SHP77 treated with DMSO at 0.1 percent for 48 hours (cell line): ENCODE data around the gene COBL.

ENCODE experiments used
- DNase-seq: peaks from one replicate; lab custom pipeline; 2025; lab: John Stamatoyannopoulos, UW

COBL gene

DNA sequence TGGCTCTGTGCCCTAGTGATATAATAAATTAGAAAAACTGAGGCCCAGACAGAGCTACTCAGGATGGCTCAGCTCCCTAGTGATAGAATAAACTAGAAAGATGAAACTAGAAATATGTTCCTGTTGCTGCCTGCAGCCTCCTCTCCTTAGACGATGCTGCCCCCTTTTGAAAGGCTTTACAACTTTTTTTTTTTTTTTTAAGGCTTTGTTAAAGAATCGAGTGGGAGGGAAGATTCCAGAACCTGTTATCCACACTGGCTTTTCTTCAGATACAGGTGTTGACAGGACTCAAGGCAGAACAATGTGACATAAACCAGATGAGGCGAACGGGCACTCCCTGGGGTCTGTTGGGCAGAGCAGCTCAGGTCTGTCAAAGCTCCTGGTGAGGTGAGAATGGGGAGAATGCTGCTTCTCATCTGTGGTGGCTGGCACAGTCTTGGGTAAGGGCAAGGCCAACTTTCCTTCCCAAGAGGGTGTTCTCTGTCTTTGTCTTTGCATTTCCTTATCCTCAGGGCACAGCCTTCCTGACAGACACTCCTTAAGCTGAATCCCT, 175.1 kb downstream of the COBL start:
- no peak for DNase-seq

DNA sequence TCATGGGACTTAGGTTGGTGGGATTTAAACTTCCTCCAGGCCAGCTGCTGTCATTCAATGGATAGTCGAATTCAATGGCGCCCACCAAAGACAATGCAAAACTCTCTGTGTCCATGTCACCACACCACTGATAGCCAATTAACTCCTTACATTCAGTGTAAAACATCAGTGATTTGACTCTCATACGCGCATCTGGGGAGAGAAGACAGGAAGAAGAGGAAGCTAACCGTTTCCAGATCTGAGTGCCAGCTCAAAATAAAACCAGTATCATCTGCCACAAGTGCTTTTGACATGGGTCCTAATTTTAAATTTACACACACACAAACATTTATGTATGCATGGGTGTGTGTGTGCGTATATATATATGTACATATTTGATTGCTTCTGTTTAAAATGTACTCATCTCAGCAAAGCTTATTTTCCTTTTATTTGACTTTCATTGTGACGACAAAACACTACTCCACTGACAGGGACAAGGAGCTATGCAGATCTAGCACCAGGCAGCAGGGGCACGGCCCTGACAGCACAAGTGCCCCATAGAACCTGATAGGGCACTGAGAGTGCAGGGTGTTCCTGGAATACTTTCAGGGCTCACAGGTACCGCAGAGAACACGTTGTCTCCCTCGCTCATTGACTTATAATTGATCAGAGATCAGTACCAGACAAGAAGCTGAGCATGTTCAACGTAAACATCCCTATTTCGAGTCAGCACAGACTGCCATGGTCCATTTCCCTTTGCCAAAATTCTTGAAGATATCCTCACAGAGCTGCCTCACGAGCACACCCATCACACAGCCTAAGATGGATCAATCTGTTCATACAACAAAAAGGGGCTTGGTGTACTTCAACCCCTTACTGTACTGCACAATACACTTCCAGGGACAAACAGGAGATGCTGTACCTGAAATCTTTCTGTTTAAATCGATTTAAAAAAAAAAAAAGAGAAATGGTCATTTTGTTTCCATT, 176.1 kb downstream of the COBL start:
- DNase-seq = no peak

DNA sequence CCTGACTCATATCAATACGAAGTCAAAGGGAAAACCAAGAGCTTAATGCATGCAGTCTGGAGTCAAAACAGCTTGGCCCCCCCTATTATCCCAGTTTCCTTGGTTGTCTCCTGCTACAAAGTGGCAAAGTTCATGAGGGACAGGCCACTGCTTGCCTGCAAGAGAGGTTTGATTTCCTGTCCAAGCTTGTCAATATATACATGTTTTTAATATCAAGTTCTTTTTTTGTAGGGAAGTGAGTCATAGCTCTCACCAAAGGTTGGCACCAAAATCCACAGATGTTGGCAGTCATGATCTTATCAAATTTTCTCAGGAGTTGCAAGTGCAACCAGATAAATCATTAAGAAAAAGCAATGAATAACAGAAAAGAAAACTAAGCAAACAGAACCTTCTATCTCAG, 176.8 kb downstream of the COBL start:
- no peak for DNase-seq

DNA sequence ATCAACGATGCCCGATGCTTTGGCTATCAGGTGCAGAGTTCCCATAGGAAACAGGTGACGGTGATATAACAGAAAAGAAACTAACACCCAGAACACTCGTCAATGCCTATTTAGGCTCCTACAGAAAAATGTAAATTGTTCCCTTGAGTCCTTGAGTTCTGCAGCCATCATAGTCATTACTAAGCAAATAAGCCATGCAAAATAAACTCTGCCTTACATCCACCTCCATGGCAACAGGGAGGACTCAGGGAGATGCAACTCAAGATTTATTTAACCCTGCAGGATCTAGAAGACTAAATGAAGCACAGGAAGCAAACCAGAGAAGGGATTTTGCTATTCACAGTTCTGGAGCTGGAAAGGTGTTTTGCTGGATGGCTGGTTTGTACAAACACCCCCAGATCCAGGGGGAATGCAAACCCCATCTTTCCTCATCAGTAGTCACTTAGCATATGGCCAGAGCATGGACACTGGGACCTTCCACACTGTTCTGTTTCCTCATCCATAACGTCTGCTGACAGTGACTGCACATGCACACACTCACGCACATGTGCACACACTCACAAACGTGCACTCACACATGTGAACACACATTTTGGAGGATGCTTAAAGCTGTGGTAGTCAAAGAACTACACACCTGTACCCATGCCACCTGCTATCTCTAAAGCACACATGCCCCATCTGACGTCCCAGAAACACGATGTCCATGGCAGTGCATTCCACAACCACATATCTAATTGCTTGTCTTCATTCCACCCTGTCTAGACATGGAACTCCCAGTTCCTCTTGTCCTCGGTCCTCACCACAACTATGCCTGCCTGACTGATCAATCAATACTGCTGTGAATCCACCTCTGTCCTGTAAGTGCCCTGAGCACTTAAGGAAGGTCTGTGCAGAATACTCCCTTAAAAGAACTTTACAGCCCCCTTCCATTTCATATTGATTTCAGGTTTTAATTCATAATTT, 178.2 kb downstream of the COBL start:
- no peak for DNase-seq

DNA sequence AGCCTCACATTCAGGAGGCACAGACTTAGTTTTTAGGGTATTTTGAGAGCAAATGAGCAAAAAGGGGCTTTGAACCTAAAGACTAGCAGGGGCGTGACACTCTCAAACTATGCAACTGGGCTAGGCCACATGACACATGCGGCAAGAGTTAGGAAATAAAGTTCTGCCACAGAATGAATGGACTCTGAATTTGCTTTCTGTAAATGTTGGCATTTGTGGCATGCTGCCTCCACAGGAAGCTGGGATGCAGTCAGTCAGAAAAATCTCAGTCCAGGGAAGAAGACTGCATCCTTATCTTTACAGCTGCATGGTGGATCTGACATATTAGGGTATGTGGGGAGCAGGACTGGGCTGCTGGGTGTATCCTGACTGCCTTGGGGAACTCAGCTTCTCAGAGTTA, 181.0 kb downstream of the COBL start:
- no peak for DNase-seq

DNA sequence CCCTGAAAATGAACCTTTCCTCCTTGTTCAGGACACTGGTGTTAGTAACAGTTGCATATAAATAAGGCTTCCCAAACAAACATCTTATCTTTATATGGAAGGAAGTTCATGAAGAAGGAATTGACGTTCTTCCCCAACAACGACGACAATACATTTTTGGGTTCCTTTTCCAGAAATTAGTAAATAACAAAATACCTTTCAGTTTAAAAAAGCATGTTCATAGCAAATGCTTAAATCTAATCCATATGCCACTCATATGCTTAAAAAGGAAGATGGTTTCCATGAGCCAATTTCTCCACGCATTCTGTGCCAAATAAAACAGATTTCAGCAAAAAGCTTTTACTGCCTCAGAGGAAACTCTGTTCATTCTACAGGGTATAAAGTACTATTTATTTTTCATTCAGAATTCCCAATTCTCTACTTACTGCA, 182.6 kb downstream of the COBL start:
- no peak for DNase-seq

DNA sequence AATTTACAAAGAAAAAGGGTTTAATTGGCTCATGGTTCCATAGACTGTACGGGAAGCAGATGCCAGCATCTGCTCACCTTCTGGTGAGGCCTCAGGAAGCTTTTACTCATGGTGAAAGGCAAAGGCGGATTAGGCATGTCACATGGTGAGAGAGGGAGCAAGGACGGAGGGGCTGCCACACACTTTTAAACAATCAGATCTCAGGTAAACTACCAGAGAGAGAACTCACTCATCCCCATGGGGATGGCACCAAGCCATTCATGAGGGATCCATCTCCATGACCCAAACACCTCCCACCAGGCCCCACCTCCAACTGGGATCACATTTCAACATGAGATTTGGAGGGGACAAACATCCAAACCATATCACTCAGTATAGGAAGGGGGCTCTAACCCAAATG, 183.9 kb downstream of the COBL start:
- no peak for DNase-seq

DNA sequence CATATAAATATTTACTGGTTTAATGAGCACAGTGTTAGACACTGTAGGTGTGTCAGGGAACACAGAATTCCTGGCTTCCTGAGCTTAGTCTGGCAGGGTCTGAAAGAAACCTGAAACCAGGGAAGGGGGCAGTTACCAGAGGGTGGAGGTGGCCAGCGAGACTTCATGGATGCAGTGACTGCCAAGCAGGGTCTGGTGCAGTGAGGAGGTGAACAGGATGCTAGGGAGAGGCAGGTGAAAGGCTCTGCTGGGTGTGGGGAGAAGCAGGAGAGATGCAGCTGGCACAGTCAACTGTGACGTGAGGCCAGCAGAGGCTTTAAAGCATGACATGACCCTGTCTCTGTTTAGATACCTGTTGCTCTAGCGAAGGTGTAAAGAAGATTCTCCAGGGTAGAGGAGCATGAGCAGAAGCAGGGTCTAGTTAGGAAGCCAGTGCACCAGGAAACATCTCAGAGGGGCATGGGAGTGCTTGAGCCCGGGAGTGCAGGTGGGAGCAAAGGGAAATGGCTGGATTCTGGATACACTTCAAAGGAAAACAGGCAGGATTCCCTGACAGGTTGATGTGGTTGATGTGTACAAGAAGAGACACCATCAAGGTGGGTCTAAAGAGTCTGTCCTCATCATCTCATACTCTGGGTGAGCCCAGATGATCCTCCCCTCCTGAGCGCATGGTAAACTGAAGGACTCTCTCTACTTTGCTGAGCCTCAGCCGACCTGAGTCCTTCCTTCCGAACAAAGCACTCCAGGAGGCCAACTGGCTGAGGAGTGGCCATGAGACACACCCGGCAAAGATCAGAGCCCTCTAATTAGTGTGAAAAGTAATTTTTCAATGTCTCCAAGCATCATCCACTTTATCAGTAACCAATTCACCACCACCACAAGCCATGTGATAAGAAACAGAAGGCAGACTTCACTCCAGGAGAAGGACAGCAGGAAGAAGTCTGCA, 186.8 kb downstream of the COBL start:
- peak; percentile 35 for DNase-seq

DNA sequence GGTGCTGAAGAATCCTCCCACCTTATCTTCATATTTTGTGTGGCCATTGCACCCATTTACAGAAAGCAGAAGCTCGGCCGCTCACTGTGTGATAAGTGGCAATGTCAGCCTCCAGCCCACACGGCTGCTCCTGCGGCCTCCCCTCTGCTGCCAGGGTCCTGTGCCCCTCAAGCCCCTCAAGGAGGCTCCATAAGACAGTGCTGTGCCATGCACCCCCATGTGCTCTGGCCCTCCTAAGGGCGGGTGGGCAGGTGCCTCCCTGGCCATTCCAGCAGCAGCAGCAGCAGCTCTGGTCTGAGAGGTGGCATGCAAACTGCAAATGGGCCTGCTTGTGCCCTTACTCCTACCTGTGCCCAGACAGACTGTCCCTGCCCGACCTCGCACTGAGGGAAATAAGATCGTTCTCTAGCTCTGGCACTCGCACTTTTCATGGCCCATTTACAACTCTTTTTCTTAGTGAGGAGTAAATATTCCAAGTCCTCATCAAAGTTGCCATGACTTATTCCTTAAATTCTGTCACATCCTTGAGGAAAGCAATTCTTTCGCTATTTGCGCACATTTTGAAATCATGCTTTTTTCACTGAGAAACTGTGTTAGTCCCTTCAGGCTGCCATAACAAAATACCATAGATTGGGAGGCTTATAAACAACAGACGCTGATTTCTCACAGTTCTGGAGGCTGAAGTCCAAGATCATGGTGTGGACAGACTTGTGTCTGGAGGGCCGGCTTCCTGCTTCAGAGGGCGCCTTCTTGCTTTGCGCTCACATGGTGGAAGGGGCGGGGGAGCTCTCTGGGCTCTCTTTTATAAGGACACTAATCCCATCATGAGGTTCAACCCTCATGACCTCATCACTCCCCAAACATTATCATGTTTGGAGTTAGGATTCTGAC, 187.8 kb downstream of the COBL start:
- DNase-seq = no peak

DNA sequence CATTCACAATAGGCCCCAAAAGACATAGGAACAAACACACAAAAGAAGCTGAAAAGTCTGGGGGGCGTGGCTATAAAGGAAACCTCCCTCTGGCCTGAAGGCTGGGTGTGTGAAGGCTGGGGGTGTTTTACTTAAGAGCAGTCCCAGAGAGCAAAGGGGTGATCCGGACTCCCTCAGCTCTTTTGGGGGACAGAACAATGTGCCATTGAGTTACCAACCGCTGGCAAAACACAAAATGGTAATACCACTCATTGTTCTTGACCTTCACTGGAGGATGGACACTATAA, 189.0 kb downstream of the COBL start:
- no peak for DNase-seq

DNA sequence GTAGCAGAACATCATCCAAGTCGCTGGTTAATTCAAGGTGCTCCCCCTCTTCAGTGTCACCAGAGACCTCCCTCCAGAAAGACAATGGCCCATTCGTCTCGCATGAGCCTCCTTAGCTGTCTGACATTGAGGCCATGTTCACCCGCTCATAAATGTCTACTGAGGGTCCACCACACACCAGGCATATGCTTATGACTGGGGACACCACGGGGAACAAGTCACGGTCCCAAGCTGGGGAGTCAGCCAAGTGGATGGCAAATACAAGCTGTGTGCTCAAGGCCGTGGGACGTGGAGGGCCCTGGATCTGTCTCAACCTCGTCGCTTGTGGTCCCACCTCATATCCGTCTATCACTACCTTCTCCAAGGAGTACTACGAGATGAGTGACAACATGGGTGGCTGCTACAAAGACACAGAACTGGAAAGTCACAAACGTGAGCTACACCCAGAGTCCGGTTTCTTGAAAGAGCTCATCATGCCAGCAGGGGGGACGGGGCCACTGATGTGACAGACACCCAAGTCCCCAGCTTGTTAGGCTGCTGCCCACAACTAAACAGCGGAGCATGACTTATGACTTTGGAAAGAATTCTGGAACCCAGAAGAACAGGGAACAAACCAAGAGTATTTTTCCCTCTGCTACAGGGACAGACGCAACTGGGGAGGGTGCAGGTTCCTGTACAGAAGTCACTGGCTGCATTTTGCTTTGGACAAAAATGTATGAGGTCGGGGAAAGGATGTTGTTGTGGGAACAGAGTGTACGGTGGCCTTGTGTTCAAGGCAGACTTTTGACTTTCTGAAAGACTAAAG, 189.6 kb downstream of the COBL start:
- no peak for DNase-seq

DNA sequence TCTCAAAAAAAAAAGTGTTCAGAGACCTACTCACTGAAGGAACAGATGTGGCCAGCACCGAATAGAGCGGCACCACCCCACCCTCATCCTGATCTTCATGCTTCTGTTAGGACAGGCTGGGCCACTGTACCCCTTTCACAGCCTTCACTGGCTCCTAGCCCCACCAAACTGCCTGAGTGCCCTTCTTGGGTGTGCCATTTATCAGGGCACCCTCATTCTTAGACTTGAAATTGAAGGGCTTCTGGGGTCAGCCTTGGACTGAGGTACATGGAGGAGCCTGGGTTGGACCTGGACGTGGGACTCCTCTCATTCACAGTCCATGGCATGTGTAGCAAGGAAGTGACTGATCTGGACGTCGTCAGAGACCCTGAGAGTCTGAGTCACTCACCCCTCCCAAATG, 190.3 kb downstream of the COBL start:
- no peak for DNase-seq

DNA sequence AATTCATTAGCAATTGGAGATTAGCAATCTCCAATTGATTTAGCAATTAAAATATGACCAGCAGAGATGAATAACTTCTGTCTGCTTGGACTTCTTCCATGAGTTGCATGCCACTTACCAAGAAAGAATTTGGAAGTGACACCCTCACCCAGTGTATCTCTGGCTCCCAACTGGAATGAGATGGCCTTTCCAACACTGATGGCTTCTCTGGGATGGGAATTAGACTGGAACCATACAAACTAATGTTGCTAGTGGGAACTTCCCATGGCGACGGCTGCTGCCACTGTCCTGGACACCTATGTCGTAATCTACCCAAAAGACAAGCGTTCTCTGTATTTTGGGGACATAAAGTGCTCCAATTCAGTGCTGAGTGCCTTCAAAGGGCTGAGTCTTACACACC, 192.3 kb downstream of the COBL start:
- no peak for DNase-seq

DNA sequence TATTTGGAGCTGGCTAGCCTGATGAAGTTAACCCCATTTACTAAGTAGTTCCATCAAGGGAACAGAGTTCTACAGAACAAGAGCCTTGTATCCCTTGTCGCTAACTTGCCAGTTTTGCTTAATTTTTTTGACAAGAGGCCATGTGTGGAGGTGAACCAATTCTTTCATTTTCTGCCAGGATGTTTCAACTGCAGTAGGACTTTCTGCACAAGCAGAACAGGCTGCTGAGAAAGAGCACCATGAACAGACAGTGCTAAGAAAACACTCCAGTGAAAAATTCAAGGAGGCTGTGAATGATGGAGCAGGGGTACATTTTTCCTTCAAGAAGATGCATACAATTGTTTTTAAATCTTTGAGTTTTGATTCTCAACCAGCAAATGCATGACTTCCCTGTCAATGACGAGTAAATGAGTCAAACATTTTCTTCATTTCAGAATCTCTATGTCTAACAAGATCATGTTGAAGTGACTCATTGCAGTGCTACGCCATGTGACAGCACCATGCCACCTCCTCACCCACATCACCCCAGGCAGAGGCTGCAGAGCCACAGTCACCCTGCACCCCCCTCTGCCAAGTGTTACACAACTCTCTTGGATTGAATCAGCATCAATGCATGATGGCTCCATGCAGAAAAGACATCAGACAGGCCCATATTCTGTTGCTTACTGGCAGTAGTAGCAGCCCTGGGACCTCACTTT, 193.1 kb downstream of the COBL start:
- no peak for DNase-seq

DNA sequence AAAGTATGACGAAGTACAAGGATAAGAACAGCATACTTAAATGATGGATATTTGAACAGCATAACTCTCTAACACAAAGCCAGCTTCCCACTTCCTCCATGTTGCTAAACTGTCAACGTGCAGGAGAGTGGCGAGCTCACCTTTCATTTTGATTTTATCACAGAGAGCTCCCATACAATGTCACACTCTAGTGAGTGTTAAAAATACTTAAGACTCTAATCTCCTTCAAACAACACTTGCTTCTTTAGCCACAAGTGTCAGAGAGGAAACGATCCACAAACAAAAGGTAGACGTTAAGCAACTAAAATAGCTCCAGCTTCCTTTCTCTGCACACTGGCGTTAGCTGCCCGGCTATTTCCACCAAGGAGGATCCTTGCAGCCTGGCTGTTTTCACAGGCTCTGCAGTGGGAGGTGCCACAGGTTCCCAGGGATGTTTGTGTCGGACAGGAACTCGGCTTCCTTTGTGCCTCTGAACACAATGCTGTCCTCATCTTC, 194.6 kb downstream of the COBL start:
- peak; percentile 53 for DNase-seq

DNA sequence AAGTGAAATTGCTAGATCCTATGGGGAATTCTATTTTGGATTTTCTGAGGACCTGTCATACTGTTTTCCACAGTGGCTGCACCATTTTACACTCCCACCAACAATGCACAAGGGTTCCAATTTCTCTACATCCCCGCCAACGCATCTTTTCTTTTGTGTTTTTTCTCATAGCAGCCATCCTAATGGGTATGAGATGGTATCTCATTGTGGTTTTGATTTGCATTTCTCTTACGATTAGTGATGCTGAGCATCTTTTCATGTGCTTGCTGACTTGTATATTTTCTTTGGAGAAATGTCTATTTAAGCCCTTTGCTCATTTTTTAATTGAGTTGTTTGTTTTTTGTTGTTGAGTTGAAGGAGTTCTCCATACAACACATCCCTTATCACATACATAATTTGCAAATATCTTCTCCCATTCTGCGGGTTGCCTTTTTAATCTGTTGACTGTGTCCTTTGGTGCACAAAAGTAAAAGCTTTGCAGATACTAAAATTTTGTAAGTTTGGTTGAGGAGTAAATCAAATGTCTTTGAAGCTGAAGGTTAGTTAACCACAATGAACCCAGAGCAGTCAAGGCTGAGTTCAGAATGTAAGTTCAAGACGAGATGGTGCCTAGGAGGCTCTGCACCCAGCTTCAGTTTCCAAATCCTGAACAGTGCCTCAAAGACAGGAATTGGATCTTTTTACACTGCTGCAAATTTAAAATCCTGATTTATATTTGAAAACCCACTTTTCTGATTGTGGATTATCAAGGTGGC, 195.4 kb downstream of the COBL start:
- DNase-seq = no peak

DNA sequence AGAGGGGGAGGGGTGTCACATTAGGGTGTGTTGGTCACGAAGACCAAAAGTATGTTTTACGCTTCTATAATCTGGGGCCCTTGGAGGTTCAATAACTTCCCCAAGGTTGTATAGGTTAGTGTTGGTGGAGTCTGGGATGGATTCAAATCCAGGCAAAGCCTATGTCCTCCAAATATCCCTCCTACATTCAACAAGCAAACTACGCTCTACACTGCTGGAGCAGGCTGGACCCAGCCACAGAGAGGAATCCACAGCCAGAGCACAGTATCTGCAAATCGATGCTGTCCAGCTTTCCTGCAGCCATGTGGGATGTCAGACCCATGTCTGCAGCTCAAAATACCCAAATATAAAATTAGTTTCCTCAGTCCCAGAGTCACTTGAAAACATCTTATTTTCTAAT, 198.0 kb downstream of the COBL start:
- no peak for DNase-seq

DNA sequence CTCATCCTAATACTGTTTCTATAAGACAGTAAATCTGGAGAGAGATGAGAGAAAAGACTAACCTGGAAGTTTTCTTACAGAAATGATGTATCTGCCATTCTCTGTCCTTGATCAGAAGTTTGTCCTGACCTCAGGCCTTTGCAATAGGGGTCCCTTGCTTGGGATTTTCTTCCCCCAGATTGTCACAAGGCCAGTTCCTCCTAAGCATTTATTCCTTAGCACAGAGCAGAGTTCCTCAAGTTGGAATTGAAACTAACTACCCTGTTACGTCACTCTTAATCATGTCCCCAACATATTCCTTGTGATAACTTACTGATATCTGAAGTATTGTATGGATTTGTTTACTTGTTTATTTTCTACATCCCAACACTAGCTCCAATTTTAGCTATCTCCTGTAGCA, 202.1 kb downstream of the COBL start:
- no peak for DNase-seq
